A549 (cell line): ENCODE measurements around the gene DHRS3. TPM values are rescaled to one million over a fixed set of nuclear protein-coding genes. Genes with fewer than 3 reads are reported as not detected.
A peak's percentile ranks its signal among the peaks of the same experiment; 100 is the strongest.

Experiments
- ATAC-seq, 2 experiments: fragments of 200-7000 bp in 1 of 2; fragments of >200 bp in 1 of 2; cut with Nextera tagmentation in 1 of 2; cut with Tn5 transposase in 1 of 2; 3 replicates each; pipeline versions ENCODE4 v1.8.0 to v1.9.1; 2018 to 2020; ENCODE audit warnings: mild to moderate bottlenecking in 1 of 2, moderate library complexity in 1 of 2
- CTCF ChIA-PET: fragments of 300-600 bp; sonication (Branson Sonifier 250); formaldehyde crosslinking; extraction: SDS; loops from one replicate; lab custom pipeline; 2021; ENCODE audit warnings: antibody characterized with exemption, inconsistent platforms; lab: Yijun Ruan, JAX
- POLR2A ChIA-PET: fragments of 350-600 bp; formaldehyde crosslinking; extraction: SDS; loops from one replicate; lab custom pipeline; 2021; ENCODE audit warnings: antibody characterized with exemption, inconsistent platforms; lab: Yijun Ruan, JAX
- DNase-seq, 2 experiments: peaks; one replicate each; pipeline versions ENCODE4 v3.0.0 to v3.0.0-alpha.2; 2011 to 2016; ENCODE audit warnings: low read depth in 1 of 2, low spot score in 1 of 2
- FAIRE-seq: peaks from 2 replicates; lab custom pipeline; 2011; peaks lifted over from hg19 to GRCh38; lab: Jason Lieb, UNC
- H3K27ac ChIP-seq, 2 experiments: fragments of >200 bp; sonication (Bioruptor Twin); formaldehyde crosslinking; 3 replicates each; pipeline ENCODE4 v1.5.1; 2016 to 2017
- H3K4me1 ChIP-seq: fragments of >200 bp; sonication (Bioruptor Twin); formaldehyde crosslinking; 3 replicates; pipeline ENCODE4 v1.6.1; 2016
- H3K4me2 ChIP-seq: fragments of >200 bp; sonication (Bioruptor Twin); formaldehyde crosslinking; 3 replicates; pipeline ENCODE4 v1.6.1; 2016
- H3K4me3 ChIP-seq: fragments of >200 bp; sonication (Bioruptor Twin); formaldehyde crosslinking; 3 replicates; pipeline ENCODE4 v1.5.1; 2016
- H3K9me3 ChIP-seq: fragments of >200 bp; sonication (Bioruptor Twin); formaldehyde crosslinking; 3 replicates; pipeline ENCODE4 v1.6.1; 2016
- ATOH8 ChIP-seq: fragments of 250-450 bp; sonication (Bioruptor Pico); IDR thresholded peaks from 2 replicates; pipeline ENCODE4 v1.5.0; 2020; ENCODE audit warnings: low read depth, mild to moderate bottlenecking, moderate library complexity
- BCL3 ChIP-seq: fragments of >200 bp; sonication (Bioruptor Twin); formaldehyde crosslinking; IDR thresholded peaks from 3 replicates; pipeline ENCODE4 v1.6.1; 2016
- CBX2 ChIP-seq: fragments of 200-600 bp; sonication (generic); IDR thresholded peaks from 2 replicates; pipeline ENCODE4 v1.6.1; 2016; ENCODE audit warnings: low read depth, mild to moderate bottlenecking, borderline replicate concordance
- CBX8 ChIP-seq: fragments of 200-600 bp; sonication (generic); IDR thresholded peaks from 2 replicates; pipeline ENCODE4 v1.6.1; 2016
- CEBPB ChIP-seq, 2 experiments: fragments of >200 bp in 1 of 2; sonication (Bioruptor Twin) in 1 of 2; formaldehyde crosslinking in 1 of 2; IDR thresholded peaks; 2 replicates each; pipeline ENCODE4 v1.6.1; 2012 to 2016
- CHD2 ChIP-seq: fragments of 150-350 bp; IDR thresholded peaks from 2 replicates; pipeline ENCODE4 v1.6.1; 2014; ENCODE audit warnings: low read length; ENCODE audit not compliant: partially characterized antibody
- HOXB5 ChIP-seq: fragments of 250-450 bp; sonication (Bioruptor Pico); IDR thresholded peaks from 2 replicates; pipeline ENCODE4 v1.5.0; 2020; ENCODE audit warnings: mild to moderate bottlenecking, moderate library complexity
- JUN ChIP-seq, 2 experiments: fragments of >200 bp; sonication (Bioruptor Twin); formaldehyde crosslinking; IDR thresholded peaks; 2 replicates in 1 of 2; 3 replicates in 1 of 2; pipeline ENCODE4 v1.6.1; 2016 to 2017
- MAFK ChIP-seq: fragments of 450-650 bp; IDR thresholded peaks from 2 replicates; pipeline ENCODE4 v1.6.1; 2014; ENCODE audit not compliant: partially characterized antibody
- MAX ChIP-seq: IDR thresholded peaks from 2 replicates; pipeline ENCODE4 v1.6.1; 2012
- NFE2L2 ChIP-seq: fragments of 150-350 bp; conservative IDR thresholded peaks from 2 replicates; pipeline ENCODE4 v1.6.1; 2014; ENCODE audit warnings: low read length
- NPAS2 ChIP-seq: fragments of 250-450 bp; sonication (Bioruptor Pico); IDR thresholded peaks from 2 replicates; pipeline ENCODE4 v1.8.0; 2022; ENCODE audit warnings: mild to moderate bottlenecking, moderate library complexity, borderline replicate concordance
- PHF8 ChIP-seq: fragments of 200-600 bp; sonication (generic); IDR thresholded peaks from 2 replicates; pipeline ENCODE4 v1.6.1; 2016; ENCODE audit warnings: low read depth, mild to moderate bottlenecking, antibody characterized with exemption, moderate library complexity, borderline replicate concordance
- POLR2A ChIP-seq: IDR thresholded peaks from 2 replicates; pipeline ENCODE4 v1.6.1; 2012; ENCODE audit warnings: mild to moderate bottlenecking, low read length
- POLR2AphosphoS2 ChIP-seq: conservative IDR thresholded peaks from 2 replicates; pipeline ENCODE4 v1.6.1; 2012; ENCODE audit warnings: low read length, improper control_type of control experiment, inconsistent platforms
- RARB ChIP-seq: fragments of 250-450 bp; sonication (Bioruptor Pico); IDR thresholded peaks from 2 replicates; pipeline ENCODE4 v1.8.0; 2021; ENCODE audit warnings: mild to moderate bottlenecking, moderate library complexity
- RCOR1 ChIP-seq: fragments of 150-350 bp; IDR thresholded peaks from 2 replicates; pipeline ENCODE4 v1.6.1; 2014; ENCODE audit warnings: antibody characterized with exemption, low read length, low read depth
- RNF2 ChIP-seq: fragments of 200-600 bp; sonication (generic); IDR thresholded peaks from 2 replicates; pipeline ENCODE4 v1.6.1; 2016; ENCODE audit warnings: low read depth, mild to moderate bottlenecking, antibody characterized with exemption, moderate library complexity, borderline replicate concordance
- ZNF302 ChIP-seq: fragments of 250-450 bp; sonication (Bioruptor Pico); IDR thresholded peaks from 2 replicates; pipeline ENCODE4 v1.9.0; 2021; ENCODE audit warnings: inconsistent platforms, mild to moderate bottlenecking, moderate library complexity
- WGBS: methylation state at CpG from one replicate; pipeline ENCODE4 v1.1.6; 2017; ENCODE audit errors: missing lambda C conversion rate; 5-methylcytosine and 5-hydroxymethylcytosine counted together
- polyA minus RNA-seq: library from RNA; depleted of rRNA, polyadenylated mRNA; stranded (reverse); fragments of >200 nt; gene quantifications from 2 replicates; pipeline ENCODE4 v1.2.3, GENCODE V29; 2011; rRNA and poly(A)+ RNA removed
- polyA plus RNA-seq, 4 experiments: library from polyadenylated mRNA; depleted of rRNA in 3 of 4; stranded (reverse); fragments of >200 nt; fragmentation: RNase III in 1 of 4; extraction: RNeasy Plus Mini Kit Qiagen cat#74134 plus additional on column Dnase treatment in 1 of 4; gene quantifications; 2 replicates in 3 of 4; 3 replicates in 1 of 4; pipeline ENCODE4 v1.2.3, GENCODE V29; 2011 to 2017

The DHRS3 gene
- 79.7 and 89.1 TPM in 2 replicates for polyA plus RNA-seq (2011; rRNA removed)
- polyA plus RNA-seq (2012; cell fraction: cytosol; rRNA removed), result 64.4 and 78.4 TPM in 2 replicates
- polyA plus RNA-seq (2012; cell fraction: nucleus; rRNA removed), result 119 and 124 TPM in 2 replicates
- polyA plus RNA-seq (2017; fragmentation: RNase III; extraction: RNeasy Plus Mini Kit Qiagen cat#74134 plus additional on column Dnase treatment), result 56.9 to 78.9 TPM (median 62.7 TPM) in 3 replicates
- 320 and 332 TPM in 2 replicates for polyA minus RNA-seq

GRCh38 chr1:12617901-12618660, at the start of gene DHRS3:
Gene DHRS3, minus strand, starts transcription at chr1:12618210. Its CDS starts 862 bp downstream, at chr1:12617348.
- peak; percentile 25 for TF ChIP-seq CHD2
- TF ChIP-seq RARB (CRISPR knock-in tag), result no peak
- TF ChIP-seq JUN (IDR thresholded peaks at IDR 0.05), result peak; percentile 46 to 74; a peak in 1 of 5 replicates
- peak; percentile 30; the same call in 1 of the 2 replicates for TF ChIP-seq HOXB5 (CRISPR knock-in tag)
- TF ChIP-seq BCL3, result peak; percentile 60; the same call in 2 of the 3 replicates
- TF ChIP-seq RCOR1, result no peak
- peak; percentile 39; the same call in 1 of the 2 replicates for TF ChIP-seq MAX
- TF ChIP-seq POLR2A, result peak; percentile 18
- 0 out of 2 replicates have a peak, but pooled peaks have one; percentile 39 for TF ChIP-seq POLR2AphosphoS2
- 0 out of 2 replicates have a peak, but pooled peaks have one; percentile 5 for TF ChIP-seq PHF8
- peak in 1 of 2 experiments; percentile 43; a peak in 2 of 4 replicates for TF ChIP-seq CEBPB (IDR thresholded peaks at IDR 0.05)
- TF ChIP-seq CBX8, result no peak
- under 1% methylated on average over 34 of the region's 69 CpGs for WGBS
- peaks cover 39% of the 10 kb centered on the region for H3K4me1 ChIP-seq
- ATAC-seq (peak; percentile 69 to 78), DNase-seq (peak; percentile 72 to 89), FAIRE-seq (no peak)
- peak within 1 kb of the TSS; percentile 93 for H3K4me3 ChIP-seq
- POLR2A ChIA-PET, result interaction anchor here (0.6 to 7.2 kb wide), 25 partner anchors 9 to 708 kb away, joined by 3 to 209 read pairs (median 8); partner anchors contain the start of gene MFN2
- CTCF ChIA-PET, result interaction anchor here (0.6 to 8.0 kb wide), 13 partner anchors 14 to 609 kb away, joined by 3 to 60 read pairs (median 4); no protein-coding TSS in a partner anchor
- H3K4me2 ChIP-seq, result peak within 1 kb of the TSS; percentile 93
- H3K9me3 ChIP-seq, result no peaks in the 10 kb centered on the region
- H3K27ac ChIP-seq, result peak within 1 kb of the TSS; percentile 99 to 100

- DNase-seq (no peak), ATAC-seq (no peak), FAIRE-seq (no peak)
- 65% methylated on average over 13 of the region's 15 CpGs for WGBS
- Histone ChIP-seq H3K4me1 (no peaks in the 10 kb centered on the region), H3K4me3 (no peak overlapping the region), H3K4me2 (no peak overlapping the region), H3K9me3 (peaks cover 3% of the 10 kb centered on the region; the same call in 1 of the 3 replicates), H3K27ac (no peak overlapping the region)
- ChIA-PET CTCF (no interaction called here), POLR2A (no interaction called here)
- no peak for TF ChIP-seq MAFK
- TF ChIP-seq BCL3, result no peak
- no peak for TF ChIP-seq ZNF302 (CRISPR knock-in tag)
- no peak for TF ChIP-seq ATOH8 (CRISPR knock-in tag)
- TF ChIP-seq RCOR1, result no peak
- TF ChIP-seq RNF2, result no peak
- no peak for TF ChIP-seq CBX8
- TF ChIP-seq NFE2L2, result no peak
- no peak for TF ChIP-seq NPAS2 (CRISPR knock-in tag)
- no peak for TF ChIP-seq CBX2
- no peak for TF ChIP-seq POLR2AphosphoS2
Measured at GRCh38 chr1:12666141-12666735, 48.2 kb upstream of the DHRS3 start.
